Cardiac muscle cell (in vitro differentiated cells and primary cell): ENCODE results near the gene PGPEP1. TPM values are rescaled to one million over a fixed set of nuclear protein-coding genes. Genes with fewer than 3 reads are reported as not detected.
"Not testable (repeated sequence)": the region's sequence is repeated elsewhere in the genome, so short reads cannot be mapped to it uniquely, and the experiment has no call there.

Source experiments
- DNase-seq, 2 donors: peaks; one replicate each; pipeline versions ENCODE4 v3.0.0 to v3.0.0-alpha.2; 2010 to 2017; ENCODE audit warnings: low read depth in 1 of 2, low spot score in 1 of 2
- H3K27ac ChIP-seq: fragments of 200-600 bp; sonication (generic); 2 replicates; pipeline ENCODE4 v1.5.1; 2016
- H3K27me3 ChIP-seq: fragments of 200-600 bp; sonication (generic); 2 replicates; pipeline ENCODE4 v1.6.0; 2016; ENCODE audit warnings: control low read depth
- H3K36me3 ChIP-seq: fragments of 200-600 bp; sonication (generic); 2 replicates; pipeline ENCODE4 v1.5.1; 2016; ENCODE audit warnings: control low read depth
- H3K4me1 ChIP-seq: fragments of 200-600 bp; sonication (generic); 2 replicates; pipeline ENCODE4 v1.8.1; 2017; ENCODE audit warnings: low read depth, mild to moderate bottlenecking, mixed run types
- H3K4me3 ChIP-seq: fragments of 200-600 bp; sonication (generic); 2 replicates; pipeline ENCODE4 v1.5.1; 2016; ENCODE audit warnings: mild to moderate bottlenecking
- H3K9me3 ChIP-seq: fragments of 200-600 bp; sonication (generic); 2 replicates; pipeline ENCODE4 v1.5.1; 2017; ENCODE audit warnings: low read depth, mild to moderate bottlenecking, control low read depth
- CTCF ChIP-seq: IDR thresholded peaks from 2 replicates; pipeline ENCODE4 v1.5.1; 2012; ENCODE audit warnings: low read depth, mild to moderate bottlenecking, low read length
- polyA plus RNA-seq: library from polyadenylated mRNA; unstranded; fragments of >200 nt; fragmentation: Nextera tagmentation; extraction: Ambion mirVana; gene quantifications from 2 replicates; pipeline ENCODE4 v1.2.1, GENCODE V29; 2016
- total RNA-seq: library from RNA; depleted of rRNA; stranded (reverse); fragments of >200 nt; gene quantifications from 2 replicates; pipeline ENCODE4 v1.2.3, GENCODE V29; 2016

The PGPEP1 gene
- total and polyA plus RNA-seq, 2 experiments from 2014 or later: 12.9 to 19.6 TPM

- no peaks in the 10 kb centered on the region for H3K4me1 ChIP-seq
- H3K27me3 ChIP-seq: no peaks in the 10 kb centered on the region
- TF ChIP-seq CTCF: no peak
- no peak for DNase-seq
- no peaks in the 10 kb centered on the region for H3K9me3 ChIP-seq
- peaks cover 12% of the 10 kb centered on the region for H3K36me3 ChIP-seq
- no peak overlapping the region for H3K27ac ChIP-seq
- no peak overlapping the region for H3K4me3 ChIP-seq
These were observed 13.1 kb downstream of the PGPEP1 start for GRCh38 chr19:18353378-18354005.

GRCh38 chr19:18354743-18355142 lies 14.3 kb downstream of the PGPEP1 start:
- H3K4me3 ChIP-seq, H3K4me1 ChIP-seq, H3K27me3 ChIP-seq, DNase-seq, H3K9me3 ChIP-seq, H3K27ac ChIP-seq: not testable (repeated sequence)
- peaks cover 14% of the 10 kb centered on the region for H3K36me3 ChIP-seq

- H3K36me3 ChIP-seq: peaks cover 14% of the 10 kb centered on the region
- H3K4me1 ChIP-seq: no peaks in the 10 kb centered on the region
- no peak for DNase-seq
- H3K27ac ChIP-seq: no peak overlapping the region
- no peak overlapping the region for H3K4me3 ChIP-seq
- TF ChIP-seq CTCF: no peak
- no peaks in the 10 kb centered on the region for H3K27me3 ChIP-seq
- H3K9me3 ChIP-seq: no peaks in the 10 kb centered on the region
These were observed 16.6 kb downstream of the PGPEP1 start for GRCh38 chr19:18357041-18357440.

- no peak overlapping the region for H3K4me3 ChIP-seq
- no peaks in the 10 kb centered on the region for H3K27me3 ChIP-seq
- no peak overlapping the region for H3K27ac ChIP-seq
- peaks cover 10% of the 10 kb centered on the region for H3K36me3 ChIP-seq
- no peak for TF ChIP-seq CTCF
- H3K4me1 ChIP-seq: peaks cover 9% of the 10 kb centered on the region
- no peaks in the 10 kb centered on the region for H3K9me3 ChIP-seq
- DNase-seq: no peak
These were observed 21.2 kb downstream of the PGPEP1 start for GRCh38 chr19:18361646-18362045.

GRCh38 chr19:18362934-18363542 lies 22.6 kb downstream of the PGPEP1 start:
- H3K27me3 ChIP-seq: no peaks in the 10 kb centered on the region
- no peak for TF ChIP-seq CTCF
- DNase-seq: peak in 1 of 2 donors; percentile 38
- H3K4me3 ChIP-seq: no peak overlapping the region
- H3K36me3 ChIP-seq: peaks cover 2% of the 10 kb centered on the region
- peaks cover 9% of the 10 kb centered on the region for H3K4me1 ChIP-seq
- no peaks in the 10 kb centered on the region for H3K9me3 ChIP-seq
- no peak overlapping the region for H3K27ac ChIP-seq

- DNase-seq: no peak
- H3K27me3 ChIP-seq: no peaks in the 10 kb centered on the region
- H3K4me1 ChIP-seq: peaks cover 9% of the 10 kb centered on the region
- no peaks in the 10 kb centered on the region for H3K9me3 ChIP-seq
- no peak for TF ChIP-seq CTCF
- peaks cover 2% of the 10 kb centered on the region for H3K36me3 ChIP-seq
- no peak overlapping the region for H3K27ac ChIP-seq
- H3K4me3 ChIP-seq: no peak overlapping the region
These were observed 23.4 kb downstream of the PGPEP1 start for GRCh38 chr19:18363787-18364186.

- not testable (repeated sequence) for H3K4me3 ChIP-seq, H3K9me3 ChIP-seq, DNase-seq, H3K27me3 ChIP-seq, H3K36me3 ChIP-seq, H3K4me1 ChIP-seq
- peak overlapping the region; percentile 77 for H3K27ac ChIP-seq
These were observed 24.0 kb downstream of the PGPEP1 start for GRCh38 chr19:18364277-18364825.
